Coronary artery (tissue), 2 donors: Measurements from ENCODE around the gene ZBTB7C.

Source experiments
- DNase-seq: peaks from one replicate; pipeline ENCODE4 v3.0.0-alpha.2; 2017; ENCODE audit warnings: low spot score
- H3K27ac ChIP-seq, 2 donors: fragments of 200-600 bp; sonication (generic); one replicate each; pipeline ENCODE4 v1.5.1; 2016 to 2019
- H3K4me3 ChIP-seq: fragments of 200-600 bp; sonication (generic); 2 replicates; pipeline ENCODE4 v1.5.1; 2016; ENCODE audit warnings: mild to moderate bottlenecking, moderate library complexity
- CTCF ChIP-seq: fragments of 200-600 bp; sonication (generic); IDR thresholded peaks from one replicate; pipeline ENCODE4 v1.5.1; 2019; ENCODE audit warnings: antibody characterized with exemption

ZBTB7C gene

DNA sequence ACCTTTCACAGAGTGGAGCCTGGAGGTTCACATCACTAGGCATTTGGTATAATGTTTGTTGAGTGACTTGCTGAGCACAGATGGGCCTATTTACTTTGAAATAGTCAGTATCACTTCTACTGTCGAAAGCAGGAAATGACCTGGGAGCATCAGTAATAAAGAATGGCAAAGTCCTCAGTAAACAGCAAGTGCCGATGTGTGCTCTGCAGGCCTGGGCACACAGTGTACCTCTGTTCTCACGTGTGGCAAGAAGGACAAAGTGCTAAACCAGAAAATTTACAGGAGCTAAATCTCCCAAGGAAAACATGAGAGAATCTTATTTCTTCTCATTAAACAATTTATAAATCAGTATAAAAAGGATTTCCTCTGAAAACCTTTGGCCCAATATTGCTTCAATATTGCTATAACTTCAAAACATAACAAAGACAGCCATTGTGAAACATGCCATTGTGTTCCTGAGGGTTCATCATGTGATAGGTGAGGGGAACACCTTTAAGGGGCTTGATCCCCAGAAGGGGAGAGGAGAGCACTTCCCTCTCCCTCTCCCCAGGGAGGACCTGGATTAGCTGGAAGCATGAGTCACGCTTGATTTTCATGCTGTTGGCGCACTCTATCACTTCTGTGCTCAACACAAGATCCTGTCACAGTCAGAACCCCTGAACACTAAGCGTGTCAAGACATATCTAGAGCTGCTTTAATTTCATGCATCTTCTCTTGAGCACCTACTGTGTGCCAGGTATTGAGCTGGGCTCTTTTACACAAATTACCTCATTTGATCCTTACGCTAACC is 347.2 kb downstream of the ZBTB7C start:
- Histone ChIP-seq H3K4me3 (no peak overlapping the region), H3K27ac (no peak overlapping the region)
- no peak for DNase-seq
- no peak for TF ChIP-seq CTCF

GRCh38 chr18:48060970-48061369 is 348.2 kb downstream of the ZBTB7C start:
- no peak overlapping the region for H3K27ac ChIP-seq
- DNase-seq: no peak
- H3K4me3 ChIP-seq: no peak overlapping the region
- no peak for TF ChIP-seq CTCF

- no peak for DNase-seq
- TF ChIP-seq CTCF: no peak
- H3K27ac ChIP-seq: peak overlapping the region in 1 of 2 donors; percentile 5
- H3K4me3 ChIP-seq: no peak overlapping the region
These were observed 348.8 kb downstream of the ZBTB7C start for GRCh38 chr18:48060346-48060745.

DNA sequence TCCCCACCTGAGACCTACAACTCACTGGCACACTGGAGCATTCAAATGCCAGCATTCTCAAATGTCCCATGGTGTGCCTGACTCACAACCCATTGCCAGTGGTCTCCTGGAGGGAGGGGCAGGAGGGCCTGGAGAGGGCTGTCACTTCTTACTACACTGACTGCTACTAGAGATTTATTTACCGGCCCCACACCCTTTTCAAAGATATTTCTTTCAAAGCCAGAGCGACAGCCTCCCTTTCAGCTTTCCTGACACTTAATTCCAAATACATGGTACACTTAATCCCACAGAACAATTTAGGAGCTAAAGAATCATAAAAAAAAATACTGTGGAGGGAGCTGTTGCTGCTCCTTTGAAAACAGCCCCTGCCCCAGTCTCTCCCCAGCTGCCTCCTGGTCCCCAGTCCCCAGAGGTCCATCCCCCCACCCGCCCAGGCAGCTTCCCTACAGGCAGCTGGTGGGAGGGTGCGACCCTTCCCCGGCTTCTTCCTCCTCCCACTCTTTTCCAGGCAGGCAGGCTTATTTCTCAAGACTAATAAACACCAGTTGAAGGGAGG is 349.6 kb downstream of the ZBTB7C start:
- H3K27ac ChIP-seq: no peak overlapping the region
- no peak overlapping the region for H3K4me3 ChIP-seq
- TF ChIP-seq CTCF: no peak
- DNase-seq: no peak

DNA sequence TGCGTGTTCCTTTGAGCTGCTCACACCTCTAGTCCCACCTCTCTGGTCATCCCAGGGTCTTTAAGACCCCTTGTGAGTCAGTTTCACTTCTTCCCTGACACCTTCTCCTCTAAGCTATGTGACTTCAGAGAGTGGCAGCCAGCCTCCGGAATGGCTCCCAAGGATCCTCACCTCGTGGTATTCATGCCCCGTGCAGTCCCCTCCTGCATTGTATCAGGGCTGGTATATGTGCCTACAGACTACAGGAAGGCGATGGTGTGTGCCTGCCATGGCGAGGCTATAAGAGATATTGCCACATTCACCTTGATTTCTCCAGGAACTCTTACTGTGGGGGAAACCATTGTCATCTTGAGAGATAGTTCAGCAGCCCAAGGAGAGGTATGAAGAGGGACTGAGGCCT is 350.7 kb downstream of the ZBTB7C start:
- no peak for DNase-seq
- Histone ChIP-seq H3K4me3 (no peak overlapping the region), H3K27ac (no peak overlapping the region)
- no peak for TF ChIP-seq CTCF

DNA sequence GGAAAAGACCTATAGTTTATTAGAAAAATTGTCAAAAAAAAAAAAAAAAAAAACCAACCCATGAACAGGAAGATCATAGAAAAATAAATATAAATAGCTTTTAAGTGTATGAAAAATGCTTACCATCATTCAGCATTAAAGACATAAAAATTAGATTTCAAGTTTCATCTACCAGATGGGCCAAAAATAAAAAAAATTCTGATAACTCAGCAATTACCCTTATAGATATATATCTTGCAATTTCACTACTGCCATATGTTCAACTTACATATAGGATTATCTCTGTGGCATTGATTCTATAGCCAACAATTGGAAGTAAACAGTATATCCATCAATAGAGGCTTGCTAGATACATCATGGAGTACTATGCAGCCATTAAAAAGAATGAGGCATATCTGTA is 352.2 kb downstream of the ZBTB7C start:
- TF ChIP-seq CTCF: no peak
- no peak overlapping the region for H3K27ac ChIP-seq
- no peak overlapping the region for H3K4me3 ChIP-seq
- DNase-seq: no peak

DNA sequence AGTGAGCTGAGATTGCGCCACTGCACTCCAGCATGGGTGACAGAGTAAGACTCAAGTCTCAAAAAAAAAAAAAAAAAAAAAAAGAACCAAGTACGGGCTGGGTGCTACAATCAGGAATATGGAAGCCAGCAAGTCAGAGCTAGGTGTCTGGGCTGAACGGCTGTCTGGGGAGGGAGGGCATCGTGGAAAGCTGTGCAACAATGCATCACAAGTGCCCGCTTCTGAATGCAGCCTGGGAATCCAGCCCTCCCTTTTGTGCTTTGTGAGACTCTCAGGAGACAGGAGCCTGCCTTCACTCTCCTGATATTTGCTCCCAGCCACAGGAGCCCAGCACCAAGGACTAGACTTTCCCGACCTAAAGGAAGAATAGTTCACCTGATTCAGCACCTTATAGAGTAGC is 353.8 kb downstream of the ZBTB7C start:
- DNase-seq: no peak
- TF ChIP-seq CTCF: no peak
- Histone ChIP-seq H3K27ac (no peak overlapping the region), H3K4me3 (no peak overlapping the region)
